ENCODE measurements around the gene RARB.

Gene RARB

DNA sequence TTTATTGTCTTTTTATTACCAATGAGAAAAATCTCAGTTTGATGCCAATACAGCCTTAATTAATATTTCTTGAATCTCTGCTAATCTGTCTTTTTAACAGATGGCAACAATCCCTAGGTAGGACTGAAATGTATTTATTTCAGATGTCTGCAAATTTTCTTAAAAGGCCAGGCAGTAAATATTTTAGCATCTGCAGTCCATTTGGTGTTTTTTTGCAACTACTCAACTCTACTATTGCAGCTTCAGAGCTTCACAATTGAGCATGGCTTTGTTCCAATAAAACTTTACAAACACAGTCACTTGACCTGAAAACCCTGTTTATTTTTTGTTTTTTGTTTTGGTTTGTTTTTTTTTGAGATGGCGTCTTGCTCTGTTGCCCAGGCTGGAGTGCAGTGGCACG is 82.7 kb downstream of the RARB start:
- DNase-seq = no peak

GRCh38 chr3:25511972-25512721 is 84.1 kb downstream of the RARB start:
- no peak for DNase-seq

DNA sequence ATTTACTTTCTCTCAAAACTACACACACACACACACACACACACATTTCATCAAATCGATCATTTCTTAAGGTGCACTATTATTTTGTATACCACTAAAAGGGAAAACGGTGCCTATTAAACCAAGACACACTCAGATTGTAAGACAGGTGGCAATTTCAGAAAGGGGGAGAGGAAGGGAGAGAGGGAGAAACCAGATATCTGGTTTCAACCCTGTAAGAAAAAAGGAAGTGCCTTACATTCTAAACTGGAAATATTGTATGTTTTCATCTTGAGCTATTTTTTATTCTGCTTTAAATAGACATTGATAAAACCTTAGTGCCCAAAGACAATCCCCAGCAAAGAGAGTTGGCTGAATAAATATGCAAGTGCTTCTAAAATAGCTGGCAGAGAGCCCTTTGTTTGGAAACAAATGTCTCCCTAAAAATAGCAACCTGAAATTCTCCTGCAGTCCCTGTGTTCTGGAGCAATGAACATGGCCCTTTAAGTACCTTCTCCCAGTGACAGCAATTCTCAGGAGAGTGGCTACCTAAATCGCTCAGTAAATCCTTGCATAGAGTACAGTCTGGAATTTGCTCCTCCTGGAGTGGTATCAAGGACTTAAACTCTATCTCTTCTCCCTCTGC is 85.7 kb downstream of the RARB start:
- peak; percentile 31 for DNase-seq

- DNase-seq = no peak
Measured at GRCh38 chr3:25515171-25515570, 87.1 kb downstream of the RARB start.

- DNase-seq = no peak
Measured at GRCh38 chr3:25520926-25521559, 93.0 kb downstream of the RARB start.

GRCh38 chr3:25527336-25527735 is 99.3 kb downstream of the RARB start:
- DNase-seq = no peak

- no peak for DNase-seq
Measured at GRCh38 chr3:25527801-25528200, 99.7 kb downstream of the RARB start.

- DNase-seq = no peak
Measured at GRCh38 chr3:25531971-25532370, 103.9 kb downstream of the RARB start.

GRCh38 chr3:25532431-25533162 is 104.5 kb downstream of the RARB start:
- peak; percentile 44 for DNase-seq

GRCh38 chr3:25533399-25533798 is 105.3 kb downstream of the RARB start:
- DNase-seq = no peak

GRCh38 chr3:25534007-25534406 is 105.9 kb downstream of the RARB start:
- DNase-seq = no peak

DNA sequence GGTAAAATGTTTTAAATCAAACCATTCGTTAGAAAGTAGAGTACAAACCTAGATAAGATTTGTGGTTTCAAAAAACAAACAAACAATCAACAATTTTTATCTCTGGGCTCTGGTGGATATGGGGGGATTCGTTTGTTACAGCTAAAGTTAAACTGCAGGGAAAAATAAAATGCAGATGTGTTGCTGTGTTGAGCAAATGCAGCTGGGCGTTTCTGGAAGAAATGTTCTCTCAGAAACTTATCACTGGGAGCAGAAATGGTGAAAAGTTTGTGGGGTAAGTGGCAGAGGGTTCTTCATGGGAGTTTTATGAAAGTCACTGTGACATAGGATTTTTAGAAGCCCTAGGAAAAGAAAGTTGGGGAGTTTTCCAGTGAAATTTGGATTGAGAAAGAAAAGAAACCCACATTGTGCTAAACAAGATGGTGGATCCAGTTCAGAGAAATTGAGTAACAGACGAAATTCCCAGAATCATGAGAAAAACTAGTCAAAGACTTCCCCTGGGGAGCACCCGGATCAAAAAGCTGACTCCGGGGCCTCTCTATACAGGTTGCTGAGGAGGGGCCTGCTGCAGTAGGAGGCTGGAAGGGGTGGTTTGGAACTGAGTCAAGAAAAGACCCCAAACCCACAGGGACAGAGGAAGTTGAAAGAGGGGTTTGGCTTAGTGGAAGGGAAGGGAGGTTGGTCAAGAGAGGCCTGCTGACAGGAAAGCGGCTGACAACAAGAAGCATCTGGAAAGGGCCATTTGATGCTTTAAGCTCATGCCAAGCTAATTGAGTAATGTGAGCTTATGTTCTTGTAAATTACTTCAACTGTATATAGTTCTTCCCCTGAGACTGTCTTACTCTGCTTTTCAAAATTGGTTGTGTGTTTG is 108.7 kb downstream of the RARB start:
- peak; percentile 23 for DNase-seq

DNA sequence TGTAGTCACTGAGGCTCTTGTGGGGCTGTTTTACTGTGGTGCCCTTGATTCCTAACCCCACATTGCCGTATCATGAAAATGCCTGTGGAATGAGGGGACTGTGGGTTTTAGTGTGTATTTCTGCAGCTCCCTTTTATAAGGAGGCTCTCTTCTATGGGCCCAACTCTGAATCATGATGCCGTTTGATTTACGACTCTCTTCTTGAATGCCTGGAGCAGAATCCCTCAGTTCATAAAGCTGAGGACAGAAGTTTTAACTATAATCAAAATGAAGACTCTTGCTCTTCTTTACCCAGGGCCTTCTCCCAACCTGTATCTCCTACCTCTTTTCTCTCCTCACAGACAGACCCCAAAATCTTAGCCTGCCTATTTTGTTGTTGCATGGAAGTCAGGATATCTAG is 109.5 kb downstream of the RARB start:
- no peak for DNase-seq

DNA sequence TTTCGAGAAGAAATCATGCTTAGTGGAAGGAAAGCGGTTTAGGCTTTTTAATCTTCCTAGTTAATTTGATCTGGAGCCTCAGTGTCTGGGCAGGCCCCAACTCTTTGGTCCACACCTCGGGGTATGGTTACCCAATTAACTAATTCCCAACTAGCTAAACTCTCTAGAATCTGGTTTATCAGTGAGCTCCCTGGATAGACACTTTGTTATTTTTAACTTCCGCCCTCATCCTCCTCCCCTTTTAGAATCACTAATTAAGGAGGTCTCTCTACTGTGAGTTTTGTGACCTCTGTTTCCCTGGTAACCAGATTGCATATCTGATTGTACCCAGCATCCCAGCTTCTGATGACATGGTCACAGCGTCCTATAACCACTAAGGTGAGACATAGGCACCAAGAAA is 112.2 kb downstream of the RARB start:
- no peak for DNase-seq

- no peak for DNase-seq
Measured at GRCh38 chr3:25542492-25543039, 114.5 kb downstream of the RARB start.

GRCh38 chr3:25547103-25547502 is 119.0 kb downstream of the RARB start:
- DNase-seq = no peak

- no peak for DNase-seq
Measured at GRCh38 chr3:25547943-25548674, 120.0 kb downstream of the RARB start.

DNA sequence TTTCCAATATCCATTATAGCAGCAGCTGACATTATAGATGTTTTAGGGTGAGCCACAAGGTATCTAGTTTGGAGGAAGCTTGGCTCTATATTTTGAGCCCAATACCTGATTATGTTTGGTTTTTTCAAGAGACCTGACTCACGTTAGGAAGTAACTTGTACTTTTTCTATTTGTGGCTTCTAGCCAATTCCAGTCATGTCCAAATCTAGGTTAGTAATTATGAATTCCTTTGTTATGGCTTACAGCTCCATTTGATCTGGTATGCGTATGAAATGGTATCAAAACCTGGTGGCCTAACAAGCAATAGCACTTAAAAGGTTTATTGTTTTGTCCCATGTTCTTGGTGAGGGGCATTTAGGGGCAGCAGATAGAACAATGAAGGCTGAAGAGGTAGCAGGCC is 120.8 kb downstream of the RARB start:
- DNase-seq = no peak

DNA sequence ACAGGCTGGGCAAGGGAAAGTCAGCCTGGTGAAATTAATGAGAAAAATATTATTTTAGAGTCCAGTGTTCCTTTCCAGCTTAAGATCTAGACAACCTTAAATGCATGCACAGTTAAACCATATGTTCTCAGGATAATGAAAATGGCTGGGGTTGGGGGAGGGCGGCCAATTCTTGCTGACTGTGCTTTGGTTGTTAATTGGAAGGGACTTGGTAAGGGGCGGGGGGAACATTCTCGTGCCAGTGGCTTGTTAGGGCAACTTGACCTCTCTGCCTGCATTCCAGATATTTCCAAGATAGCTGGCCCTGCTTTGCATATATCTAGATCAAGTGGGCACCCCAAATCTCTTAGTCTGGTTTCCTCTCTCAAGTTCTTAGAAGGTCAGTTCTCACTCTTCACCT is 124.2 kb downstream of the RARB start:
- DNase-seq = no peak

DNA sequence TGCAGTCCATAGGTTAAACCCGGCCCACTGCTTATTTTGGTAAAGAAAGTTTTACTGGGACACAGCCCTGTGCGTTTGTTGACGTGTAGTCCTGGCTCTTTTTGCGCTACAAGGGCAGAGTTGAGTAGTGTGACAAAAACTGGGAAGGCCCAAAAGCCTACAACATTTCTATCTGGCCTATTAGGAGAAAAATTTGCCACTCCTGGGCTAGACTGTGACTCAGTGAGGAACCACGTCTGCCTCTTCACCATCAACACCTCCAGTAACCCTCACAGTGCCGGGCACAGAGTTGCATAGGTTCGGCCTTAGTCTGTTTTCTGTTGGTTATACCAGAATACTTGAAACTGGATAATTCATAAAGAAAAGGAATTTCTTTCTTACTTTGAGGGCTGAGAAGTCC is 126.3 kb downstream of the RARB start:
- no peak for DNase-seq

- DNase-seq = no peak
Measured at GRCh38 chr3:25555695-25556437, 127.8 kb downstream of the RARB start.
